ENCODE measurements around the gene XXYLT1.

GRCh38 chr3:195107593-195107992 is 163.4 kb downstream of the XXYLT1 start:
- TF ChIP-seq CTCF (IDR thresholded peaks at IDR 0.05) (no peak), POLR2A (IDR thresholded peaks at IDR 0.05) (no peak)

All from tibial nerve (tissue), 3 donors.